NCI-H1436 treated with DMSO at 0.1 percent for 48 hours (cell line): Measurements from ENCODE around the gene KLHL29.
A peak's percentile ranks its signal among the peaks of the same experiment; 100 is the strongest.

ENCODE experiments used
- DNase-seq: peaks from one replicate; lab custom pipeline; 2025; lab: John Stamatoyannopoulos, UW

KLHL29 gene

DNA sequence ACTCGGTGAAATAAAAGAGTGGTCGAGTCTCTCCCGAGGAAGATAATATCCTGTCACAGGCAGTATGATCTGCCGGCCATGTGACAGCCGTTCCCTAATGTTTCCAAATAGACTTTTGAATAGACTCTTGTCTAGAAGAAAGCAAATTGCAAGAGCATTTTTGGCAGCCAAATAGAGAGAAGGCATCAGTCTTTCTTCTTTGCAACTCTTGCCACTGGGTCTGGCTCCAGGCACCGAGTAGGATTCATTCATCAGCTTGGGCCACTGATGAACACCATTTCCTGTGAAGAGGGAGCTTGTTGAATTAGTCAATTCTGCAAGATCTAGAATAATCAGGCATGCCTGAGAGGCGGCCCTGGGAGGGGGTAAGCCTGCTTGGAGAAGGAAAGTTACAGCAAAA is 165.6 kb downstream of the KLHL29 start:
- DNase-seq, result no peak

DNA sequence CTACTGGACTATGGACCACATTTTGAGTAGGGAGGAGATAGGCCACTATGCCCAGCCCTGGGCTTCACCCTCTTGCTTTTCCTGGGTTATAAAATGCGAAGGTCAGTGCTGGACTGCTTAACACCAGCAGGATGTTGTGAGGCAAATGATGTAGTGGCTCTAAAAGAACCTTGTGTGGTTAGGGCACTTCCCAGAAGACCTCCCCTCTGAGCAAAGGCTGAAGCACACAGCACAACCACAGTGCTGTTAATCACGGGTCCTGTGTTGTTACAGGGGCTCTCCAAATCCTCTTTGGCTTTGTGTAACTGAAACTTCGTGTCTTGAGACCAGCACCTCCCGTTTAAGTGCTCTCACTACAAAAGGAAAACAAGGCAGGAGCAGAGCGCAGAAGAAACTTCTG is 166.9 kb downstream of the KLHL29 start:
- no peak for DNase-seq

DNA sequence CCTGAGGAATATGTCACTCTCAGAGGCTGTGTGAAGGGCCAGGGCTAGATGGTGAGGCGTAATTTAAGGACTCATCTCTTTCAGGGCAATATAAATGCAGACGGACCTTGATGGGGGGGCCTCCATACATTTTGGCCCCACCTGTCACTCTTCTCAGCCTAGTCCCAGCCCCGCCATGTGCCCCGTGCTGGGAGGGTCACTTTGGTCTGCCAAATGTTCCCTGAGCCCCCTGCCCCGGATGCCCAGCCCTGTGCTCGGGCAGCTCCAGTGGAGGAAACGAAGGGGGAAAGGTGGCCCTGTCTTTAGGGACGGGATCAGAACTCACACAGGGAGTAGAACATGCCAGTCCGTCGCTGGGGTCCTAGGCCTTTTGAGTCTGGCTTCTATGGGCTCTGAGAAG is 168.6 kb downstream of the KLHL29 start:
- DNase-seq, result no peak

DNA sequence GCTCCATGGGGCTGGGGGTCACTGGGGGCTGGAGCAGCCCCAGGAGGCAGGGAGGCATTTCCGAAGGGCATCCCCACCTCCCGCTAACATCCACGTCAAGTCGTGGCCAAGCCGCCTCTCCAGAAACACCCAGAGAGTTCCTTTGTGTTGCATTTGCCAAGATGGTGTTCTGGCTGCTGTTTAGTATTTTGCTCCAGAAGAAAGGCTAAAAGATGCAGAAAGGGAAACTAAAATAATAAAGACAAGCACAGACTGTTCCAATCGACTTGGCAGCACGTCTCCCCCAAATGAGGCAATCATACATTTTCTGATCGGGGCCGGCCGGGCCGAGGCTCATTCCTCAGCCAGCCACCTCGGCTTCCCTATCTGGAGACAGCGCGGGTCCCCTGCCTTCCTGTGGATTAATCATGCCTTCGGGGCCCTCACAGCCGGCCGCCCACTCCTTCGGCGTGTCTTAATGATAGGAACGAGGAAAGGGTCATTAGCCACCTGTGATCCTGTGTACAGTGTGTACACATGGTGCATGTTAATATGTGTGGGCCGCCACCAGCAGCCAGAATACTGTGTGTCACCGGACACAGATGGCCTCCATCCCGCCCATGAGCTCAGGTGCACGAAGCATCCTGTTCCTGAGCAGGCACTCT is 169.2 kb downstream of the KLHL29 start:
- DNase-seq, result no peak

DNA sequence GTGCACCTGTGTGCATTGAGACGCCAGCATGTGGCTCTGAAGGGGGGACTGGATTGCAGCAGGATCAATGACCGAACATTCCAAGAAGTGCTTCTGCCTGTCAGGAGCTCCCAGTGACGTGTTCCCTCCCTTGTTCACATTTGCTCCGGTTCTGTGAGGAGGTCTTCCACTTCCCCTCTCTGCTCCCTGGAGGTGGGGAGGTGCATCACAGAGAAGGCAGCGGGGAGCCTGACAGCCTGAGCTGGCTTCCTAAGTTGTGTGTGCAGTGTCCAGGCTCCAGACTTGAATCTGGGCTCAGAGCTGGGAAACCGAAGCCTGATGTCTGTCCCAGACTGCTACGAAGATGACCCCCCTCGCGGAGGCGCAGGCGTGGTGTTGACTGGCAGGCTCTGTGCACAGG is 171.0 kb downstream of the KLHL29 start:
- DNase-seq, result no peak

DNA sequence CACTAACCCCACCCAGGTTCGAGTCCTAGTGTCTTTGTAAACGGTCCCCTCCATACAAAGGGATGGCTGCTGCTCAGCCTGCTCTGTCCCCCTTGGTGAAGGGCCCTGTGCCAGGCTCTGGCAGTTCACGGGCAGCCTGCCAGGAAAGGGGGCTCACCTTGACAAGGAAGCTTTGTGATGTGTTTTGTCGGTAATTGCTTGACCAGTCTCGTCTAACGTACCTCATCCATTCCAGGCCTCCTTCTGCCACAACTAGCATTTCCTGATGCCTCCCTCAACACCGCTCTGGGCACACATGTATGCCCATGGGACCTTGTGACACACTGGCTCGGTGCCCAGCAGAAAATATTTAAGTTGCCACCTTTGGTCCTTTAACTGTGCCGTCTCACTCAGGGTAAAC is 171.9 kb downstream of the KLHL29 start:
- DNase-seq, result peak; percentile 42

DNA sequence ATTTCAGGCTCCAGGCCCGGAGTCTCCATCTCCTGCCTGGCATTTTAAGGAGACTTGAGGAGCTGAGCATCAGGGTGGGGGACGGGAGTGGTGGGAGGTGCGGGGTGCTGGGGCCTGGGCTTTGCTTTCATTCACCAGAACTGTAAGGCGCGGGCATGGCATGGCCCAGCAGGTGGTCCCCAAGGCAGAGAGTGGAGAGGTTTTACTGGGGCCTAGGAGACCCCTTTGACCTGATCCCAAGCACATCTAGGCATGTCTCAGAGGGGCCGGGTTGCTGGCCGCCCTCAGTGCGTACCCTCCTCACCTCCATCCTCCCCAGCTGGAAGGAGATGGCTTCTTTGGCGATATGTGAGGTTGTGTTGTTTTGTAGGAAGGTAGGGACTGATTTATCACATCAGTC is 172.5 kb downstream of the KLHL29 start:
- no peak for DNase-seq

DNA sequence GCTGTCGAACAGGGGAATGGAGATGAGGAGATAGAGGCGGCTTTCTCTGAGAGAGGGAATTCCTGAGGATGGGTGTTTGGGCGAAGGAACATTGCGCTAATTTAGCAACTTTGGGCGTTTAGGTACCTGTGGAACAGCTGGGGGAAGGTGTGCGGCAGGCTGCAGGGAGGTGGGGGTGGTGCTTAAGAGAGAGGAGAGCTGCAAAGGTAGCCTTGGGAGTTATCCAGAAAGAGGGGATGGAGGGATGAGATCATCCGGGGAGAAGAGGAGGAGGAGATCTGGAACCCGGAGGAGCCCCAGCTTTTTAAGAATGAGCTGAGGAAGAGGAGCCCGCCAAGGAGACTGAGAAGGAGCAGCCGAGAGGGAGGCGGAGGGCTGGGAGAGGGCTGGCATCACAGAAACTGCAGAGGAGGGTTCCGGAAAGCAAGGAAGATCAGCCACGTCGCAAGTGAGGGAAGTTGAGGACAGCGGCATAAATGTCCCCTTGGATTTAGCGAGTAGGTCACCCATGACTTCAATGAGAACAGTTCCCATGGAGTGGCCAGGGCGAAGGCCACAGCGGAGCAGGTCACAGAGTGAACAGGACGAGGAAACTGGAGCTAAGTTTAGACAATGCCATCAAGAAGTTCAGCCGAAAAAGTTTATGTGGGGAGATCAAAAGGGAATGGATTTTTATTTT is 174.7 kb downstream of the KLHL29 start:
- DNase-seq, result no peak

DNA sequence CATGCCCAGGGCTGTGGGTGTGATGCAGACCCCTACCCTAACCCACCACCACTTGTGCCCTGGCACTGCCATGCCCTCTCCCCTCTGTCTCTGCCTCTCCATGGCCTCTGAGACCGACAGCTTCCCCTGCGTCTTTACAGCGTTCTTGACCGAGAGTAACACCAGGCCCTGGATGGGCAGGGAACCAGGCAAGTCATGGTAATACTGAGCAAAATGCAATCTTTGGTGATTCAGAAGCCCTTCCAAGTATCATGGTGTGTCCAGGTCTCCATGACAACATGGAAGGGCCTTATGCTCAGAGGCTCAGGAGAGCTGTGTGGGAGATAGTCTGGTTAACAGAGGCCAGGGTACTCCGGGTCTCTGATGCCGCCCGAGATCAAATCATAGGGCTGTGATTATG is 176.1 kb downstream of the KLHL29 start:
- DNase-seq, result no peak

DNA sequence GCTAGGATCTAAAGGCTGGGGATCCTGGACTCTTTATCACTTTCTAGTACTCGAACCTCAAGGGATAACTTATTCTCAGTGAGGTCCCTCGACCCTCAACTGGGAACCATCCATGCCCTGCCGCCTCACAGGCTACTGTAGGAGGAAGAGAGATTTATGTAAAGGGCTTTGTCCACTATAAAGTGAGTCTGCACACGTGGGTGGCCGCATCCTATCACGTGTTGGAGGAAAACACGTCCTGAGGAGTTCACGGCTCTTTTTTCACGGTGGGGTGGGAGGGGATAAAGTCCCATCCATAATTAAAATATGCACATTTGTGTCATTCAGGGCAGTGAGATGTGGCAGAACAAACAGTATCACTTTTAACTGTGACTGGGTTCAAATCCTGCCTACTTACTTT is 176.6 kb downstream of the KLHL29 start:
- DNase-seq, result no peak

DNA sequence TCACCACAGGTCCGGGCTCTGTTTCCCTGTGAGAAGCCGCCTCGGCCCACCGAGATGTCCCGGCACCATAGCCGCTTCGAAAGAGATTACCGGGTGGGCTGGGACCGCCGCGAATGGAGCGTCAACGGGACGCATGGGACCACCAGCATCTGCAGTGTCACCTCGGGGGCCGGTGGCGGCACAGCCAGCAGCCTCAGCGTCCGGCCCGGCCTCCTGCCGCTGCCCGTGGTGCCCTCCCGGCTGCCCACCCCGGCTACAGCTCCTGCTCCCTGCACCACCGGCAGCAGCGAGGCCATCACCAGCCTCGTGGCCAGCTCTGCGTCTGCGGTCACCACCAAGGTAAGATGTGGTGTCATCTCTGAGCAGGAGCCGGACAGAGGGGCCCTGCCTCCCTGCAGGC is 177.2 kb downstream of the KLHL29 start:
- no peak for DNase-seq

DNA sequence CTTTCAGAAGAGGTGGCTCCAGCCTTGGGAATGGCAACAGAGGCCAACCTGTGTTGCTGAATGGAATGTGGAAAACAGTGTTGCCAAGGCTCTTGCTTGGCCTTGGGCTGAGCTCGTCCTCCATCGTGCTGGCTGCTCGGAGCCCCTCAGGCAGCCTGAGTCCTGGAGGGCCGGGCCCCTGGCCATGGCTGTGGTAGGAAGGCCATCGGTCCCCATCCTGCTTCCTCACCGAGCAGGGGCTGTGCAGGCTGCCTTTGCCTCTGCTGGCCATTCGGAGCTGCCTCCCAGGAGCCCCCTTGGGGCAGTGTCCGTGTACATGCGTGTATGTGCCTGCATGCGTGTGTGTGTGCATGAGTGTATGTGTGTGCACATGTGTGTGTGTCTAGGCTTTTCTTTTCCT is 178.2 kb downstream of the KLHL29 start:
- DNase-seq, result no peak

DNA sequence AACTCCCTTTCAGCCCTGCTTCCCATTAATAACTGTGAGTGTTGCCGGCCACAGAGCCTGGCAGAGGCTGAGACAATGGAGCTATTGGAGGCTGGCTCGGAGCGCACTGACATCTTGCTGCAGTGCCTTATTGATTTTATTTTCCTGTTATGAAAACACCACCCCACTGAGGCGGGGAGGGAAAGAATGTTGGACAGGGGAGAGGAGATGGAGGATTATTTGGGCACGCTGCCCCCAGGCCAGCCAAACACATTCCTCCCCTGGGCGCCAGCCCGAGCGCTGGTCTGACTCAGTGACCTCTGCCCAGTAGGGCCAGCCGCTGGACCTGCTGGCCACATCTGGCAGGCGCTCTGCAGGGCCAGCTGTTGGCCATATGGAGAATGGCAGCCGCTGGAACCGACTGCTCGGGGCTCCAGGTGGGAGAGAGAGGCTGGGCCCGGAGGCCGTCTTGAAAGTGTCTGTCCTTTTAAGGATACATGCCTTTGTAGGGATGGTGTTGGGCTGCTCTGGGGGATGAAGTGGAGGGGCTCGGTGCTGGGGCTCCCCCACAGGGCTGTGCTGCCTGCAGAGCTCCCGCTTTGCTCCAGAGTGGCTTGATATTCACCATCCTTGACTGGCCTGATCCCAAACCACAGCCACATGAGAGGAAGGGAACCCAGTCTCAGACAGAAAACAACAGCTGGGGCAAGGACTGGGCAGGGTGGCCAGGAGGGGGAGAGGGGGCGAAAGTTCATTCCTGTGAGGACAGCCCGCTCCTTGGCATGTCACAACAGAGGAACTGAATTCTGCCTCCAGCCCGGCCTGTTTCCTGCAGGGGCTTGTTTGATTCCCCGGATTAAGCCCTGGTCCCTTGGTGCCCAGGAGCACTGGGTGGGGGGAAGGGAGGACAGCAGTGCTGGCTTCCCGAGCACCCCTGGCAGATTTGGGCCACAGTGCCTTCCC is 179.0 kb downstream of the KLHL29 start:
- DNase-seq, result no peak

DNA sequence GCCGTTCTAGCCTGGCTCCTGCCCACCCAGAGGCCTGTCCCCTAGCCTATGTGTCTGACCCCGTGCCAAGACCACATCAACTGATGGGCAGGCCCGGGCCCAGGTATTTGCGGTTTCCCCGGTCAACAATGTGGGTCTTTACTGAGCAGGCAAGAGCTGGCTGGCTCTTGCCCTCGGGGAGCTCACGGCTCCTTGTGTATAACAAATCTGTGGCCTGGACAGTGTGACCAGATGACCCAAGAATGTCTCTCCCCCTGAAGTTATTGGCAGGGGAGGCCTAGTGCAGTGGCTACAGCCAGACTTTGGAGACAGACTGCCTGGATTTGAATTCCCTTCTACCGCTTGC is 179.6 kb downstream of the KLHL29 start:
- no peak for DNase-seq

DNA sequence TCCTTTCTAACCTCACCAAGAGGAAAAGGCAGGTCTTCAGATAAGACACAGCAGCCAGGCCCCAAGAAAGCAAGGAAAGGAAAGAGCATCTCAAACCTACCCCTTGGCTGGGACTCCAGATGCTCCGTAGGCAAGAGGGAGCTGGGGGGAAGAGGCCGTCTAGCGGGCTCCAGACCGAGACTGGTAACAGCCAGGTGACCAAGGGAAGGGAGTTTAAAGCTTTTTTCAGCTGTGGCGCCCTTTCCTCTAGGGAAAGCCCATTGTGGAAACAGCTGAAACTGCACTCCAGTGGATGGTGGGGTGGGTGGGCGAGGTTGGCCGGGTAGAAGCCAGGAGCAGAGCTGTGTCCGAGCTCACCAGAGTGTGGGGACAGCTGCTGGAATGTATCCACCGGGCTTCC is 180.4 kb downstream of the KLHL29 start:
- no peak for DNase-seq

DNA sequence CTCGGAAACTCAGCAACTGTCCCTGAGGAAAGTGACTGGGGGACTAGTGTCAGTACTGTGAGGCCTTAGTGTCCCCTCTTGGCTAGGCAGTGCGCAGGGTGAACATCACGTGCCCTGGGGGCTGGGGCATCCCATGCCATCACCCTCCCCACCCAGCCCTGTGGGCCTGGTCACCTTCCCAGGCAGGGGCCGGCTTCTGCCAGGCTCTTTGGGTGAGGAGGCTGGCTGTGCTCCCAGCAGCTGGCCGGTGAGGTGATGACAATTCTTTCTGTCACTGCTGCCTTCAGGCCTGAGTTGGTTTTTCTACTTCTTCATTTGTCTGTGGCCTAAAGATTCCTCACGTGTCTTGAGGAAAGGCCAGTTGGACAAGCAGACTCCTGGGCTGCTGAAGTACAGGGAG is 180.8 kb downstream of the KLHL29 start:
- DNase-seq, result no peak

DNA sequence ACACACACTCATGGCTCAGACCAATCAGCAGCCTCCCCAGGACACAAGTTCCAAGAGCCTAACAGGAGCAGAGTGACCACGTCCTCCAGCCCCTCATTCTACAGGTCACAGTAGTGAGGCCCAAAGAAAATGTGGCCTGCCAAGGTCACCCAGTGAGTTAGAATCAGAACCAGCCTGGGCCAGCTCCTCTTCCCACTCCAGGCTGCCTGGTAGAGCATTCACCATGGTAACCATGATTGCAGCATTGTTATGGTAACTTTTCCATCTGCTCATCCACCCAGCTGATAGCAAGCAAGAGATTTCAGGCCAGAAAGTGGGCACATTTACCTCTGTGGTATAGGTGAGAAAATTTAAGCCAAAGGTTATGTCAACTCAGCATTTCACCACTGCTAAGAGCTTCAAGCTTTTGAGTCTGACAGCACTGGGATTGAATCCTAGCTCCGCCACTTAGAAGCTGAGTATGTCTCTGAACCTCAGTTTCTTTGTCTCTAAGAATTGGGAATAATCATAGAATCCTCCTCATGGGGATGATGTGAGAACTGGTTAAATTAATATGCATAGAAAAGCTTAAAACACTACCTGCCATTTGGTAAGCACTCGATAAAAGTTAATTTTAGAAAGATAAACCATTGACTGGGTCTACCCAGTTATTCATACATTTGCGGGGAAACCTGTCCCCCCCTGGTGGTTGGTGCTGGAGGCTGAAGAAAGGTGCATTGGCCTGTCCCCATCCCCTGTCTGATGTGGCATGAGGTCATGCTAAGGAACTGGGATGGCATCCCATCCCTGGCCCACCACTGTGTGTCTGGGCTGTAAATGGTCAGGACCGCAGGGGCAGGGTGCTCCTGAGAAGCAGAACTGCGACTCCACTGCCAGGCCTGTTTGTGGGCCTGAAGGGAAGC is 181.5 kb downstream of the KLHL29 start:
- DNase-seq, result no peak

DNA sequence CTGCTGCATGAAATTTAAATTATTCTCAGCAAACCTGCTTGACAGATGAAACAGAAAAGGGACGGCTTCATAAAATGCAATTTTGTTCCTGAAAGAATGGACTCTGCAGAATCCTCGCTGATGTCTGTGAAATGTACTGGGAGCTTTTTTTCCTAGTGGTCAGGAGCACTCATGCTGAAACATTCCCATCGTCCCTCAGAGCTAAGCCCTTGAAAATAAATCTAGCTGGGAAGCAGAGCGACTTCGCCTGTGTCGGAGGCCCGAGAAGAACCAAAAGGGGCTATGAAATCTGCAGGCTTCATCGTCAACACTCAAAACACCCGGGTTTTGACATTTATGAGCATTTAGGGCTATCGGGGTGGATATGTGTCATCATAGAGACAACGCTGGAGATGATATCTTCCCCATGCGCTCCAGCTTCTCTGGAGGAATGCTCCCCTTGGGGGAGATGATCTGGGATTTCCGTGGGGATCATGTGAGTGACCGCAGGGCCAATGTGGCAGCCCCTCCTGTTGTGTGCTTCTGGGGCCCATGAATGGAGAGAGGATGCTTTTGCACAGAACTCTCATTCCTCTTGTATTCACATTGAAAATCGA is 182.3 kb downstream of the KLHL29 start:
- DNase-seq, result no peak

DNA sequence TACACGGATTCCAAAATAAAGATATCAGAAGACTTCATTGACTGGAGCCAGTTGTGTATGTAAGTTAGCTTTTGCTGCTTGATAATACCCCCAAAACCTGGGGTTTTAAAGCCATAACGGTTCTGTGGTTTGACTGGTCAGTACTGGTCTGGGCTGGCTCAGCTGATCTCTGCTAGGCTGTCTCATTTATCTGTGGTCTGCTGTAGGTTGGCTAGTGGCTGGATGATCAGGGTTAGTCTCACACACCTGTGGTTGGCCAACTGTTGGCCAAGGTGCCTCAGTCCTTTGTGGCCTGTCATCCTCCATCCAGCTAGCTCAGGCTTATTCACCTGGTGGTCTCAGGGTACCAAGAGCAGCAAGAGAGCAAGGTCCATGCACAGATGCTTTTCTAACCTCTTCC is 183.2 kb downstream of the KLHL29 start:
- DNase-seq, result no peak

DNA sequence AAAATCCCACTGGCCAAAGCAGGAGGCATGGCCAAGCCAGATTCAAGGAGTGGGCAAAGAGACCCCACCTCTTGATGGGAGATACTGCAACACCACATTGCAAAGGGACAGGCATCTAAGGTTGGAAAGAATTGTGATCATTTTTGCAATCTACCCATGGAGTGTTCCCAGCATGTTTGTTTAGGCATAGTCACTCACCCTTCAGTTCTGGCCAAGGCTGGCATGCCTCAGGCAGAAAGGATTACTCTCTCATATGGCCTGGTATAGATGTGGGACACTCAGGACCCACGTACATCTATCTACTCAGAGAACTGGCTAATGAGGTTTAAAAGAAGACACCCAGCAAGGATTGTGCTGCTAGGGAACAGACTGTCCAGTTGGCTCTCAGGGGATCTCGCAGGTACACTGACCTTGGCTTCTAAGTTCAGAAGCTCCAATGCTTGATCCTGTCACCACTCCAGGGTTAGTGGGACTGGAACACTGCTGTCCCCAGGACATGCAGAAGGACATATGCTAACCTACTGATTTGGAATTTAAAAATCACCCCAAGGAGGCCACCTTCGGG is 183.7 kb downstream of the KLHL29 start:
- DNase-seq, result no peak

DNA sequence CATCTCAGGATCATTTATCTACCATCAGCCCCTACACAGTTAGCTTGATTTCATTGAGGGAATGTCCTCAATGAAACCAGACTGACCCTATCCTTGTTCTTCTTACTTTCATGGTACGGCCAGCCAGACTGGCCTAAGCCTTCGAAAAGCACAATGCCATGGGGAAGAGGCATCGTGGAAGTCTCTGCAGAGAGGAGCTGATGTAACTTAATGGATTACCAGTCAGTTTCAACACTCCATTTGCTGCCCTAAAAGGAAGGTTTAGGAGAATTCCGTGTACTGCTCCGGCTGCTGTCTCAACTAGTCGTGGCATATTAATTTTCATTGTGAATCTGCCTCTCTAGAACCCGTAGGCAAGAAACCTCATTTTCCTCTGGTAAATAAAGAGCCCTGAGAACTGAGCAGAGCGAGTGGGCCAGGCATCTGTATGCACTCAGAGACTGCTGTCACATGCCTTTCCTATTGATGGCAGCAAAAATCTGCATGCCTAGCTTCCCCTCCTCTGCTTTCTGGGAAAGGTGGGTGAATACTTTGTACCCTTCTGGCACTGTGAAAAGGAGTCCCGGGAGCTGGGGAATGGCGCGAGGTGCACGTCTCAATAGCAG is 184.9 kb downstream of the KLHL29 start:
- no peak for DNase-seq
